HEK293 (cell line): ENCODE data around the gene EXOC7.

ENCODE experiments used
- CTCF ChIA-PET: fragments of 350-600 bp; formaldehyde crosslinking; extraction: SDS; loops from one replicate; lab custom pipeline; 2021; ENCODE audit warnings: antibody characterized with exemption; lab: Yijun Ruan, JAX
- POLR2A ChIA-PET: fragments of 300-600 bp; formaldehyde crosslinking; extraction: SDS; loops from one replicate; lab custom pipeline; 2020; ENCODE audit warnings: antibody characterized with exemption, inconsistent platforms; lab: Yijun Ruan, JAX
- H3K27ac ChIP-seq: fragments of 200-500 bp; sonication (Bioruptor generic); 2 replicates; pipeline ENCODE4 v1.5.1; 2014; ENCODE audit warnings: low read depth, low read length, control low read depth, inconsistent platforms; ENCODE audit errors: extremely low read depth
- H3K36me3 ChIP-seq, 2 experiments: fragments of 200-500 bp in 1 of 2; sonication (Bioruptor generic) in 1 of 2; 1 replicate in 1 of 2; 2 replicates in 1 of 2; pipeline ENCODE4 v1.5.1; 2014 to 2017; ENCODE audit warnings: inconsistent platforms in 2 of 2, low read length in 2 of 2; ENCODE audit not compliant: control insufficient read depth in 2 of 2, insufficient read depth in 1 of 2
- H3K4me1 ChIP-seq: fragments of 200-500 bp; sonication (Bioruptor generic); 2 replicates; pipeline ENCODE4 v1.5.1; 2014; ENCODE audit warnings: mild to moderate bottlenecking, low read length, inconsistent platforms; ENCODE audit not compliant: control insufficient read depth, insufficient read depth
- H3K4me3 ChIP-seq: 2 replicates; pipeline ENCODE4 v1.5.1; 2011; ENCODE audit warnings: low read depth, mild to moderate bottlenecking, control low read depth, low read length, moderate library complexity
- H3K9me3 ChIP-seq: fragments of 200-500 bp; sonication (Bioruptor generic); 2 replicates; pipeline ENCODE4 v1.5.1; 2014; ENCODE audit warnings: low read depth, low read length, inconsistent platforms; ENCODE audit not compliant: control insufficient read depth, insufficient read depth
- GLI2 ChIP-seq: fragments of 450-650 bp; formaldehyde crosslinking; IDR thresholded peaks from 2 replicates; pipeline ENCODE4; 2017; ENCODE audit warnings: missing biosample characterization, missing genetic modification characterization, low read depth, borderline replicate concordance
- HOXD13 ChIP-seq: sonication (generic); formaldehyde crosslinking; IDR thresholded peaks from 2 replicates; pipeline ENCODE4 v1.8.0; 2022; ENCODE audit warnings: missing genetic modification reagents, borderline replicate concordance
- REPIN1 ChIP-seq: fragments of 450-650 bp; formaldehyde crosslinking; IDR thresholded peaks from 2 replicates; pipeline ENCODE4 v1.5.1; 2017; ENCODE audit warnings: missing biosample characterization, missing genetic modification characterization, low read depth
- SALL2 ChIP-seq: fragments of 450-650 bp; formaldehyde crosslinking; IDR thresholded peaks from 2 replicates; pipeline ENCODE4 v1.5.0; 2017; ENCODE audit warnings: missing biosample characterization, mild to moderate bottlenecking, missing genetic modification characterization, borderline replicate concordance
- SP3 ChIP-seq: fragments of 450-650 bp; formaldehyde crosslinking; IDR thresholded peaks from 2 replicates; pipeline ENCODE4 v1.5.1; 2016; ENCODE audit warnings: missing biosample characterization, missing genetic modification characterization
- ZBTB1 ChIP-seq: fragments of 450-650 bp; formaldehyde crosslinking; IDR thresholded peaks from 2 replicates; pipeline ENCODE4 v1.5.1; 2016; ENCODE audit warnings: missing biosample characterization, missing genetic modification characterization
- ZBTB10 ChIP-seq: fragments of 450-650 bp; formaldehyde crosslinking; IDR thresholded peaks from 2 replicates; pipeline ENCODE4 v1.5.1; 2016; ENCODE audit warnings: missing biosample characterization, missing genetic modification characterization
- ZBTB17 ChIP-seq: fragments of 450-650 bp; formaldehyde crosslinking; IDR thresholded peaks from 2 replicates; pipeline ENCODE4 v1.5.1; 2016; ENCODE audit warnings: missing biosample characterization, missing genetic modification characterization
- ZNF146 ChIP-seq: fragments of 450-650 bp; formaldehyde crosslinking; IDR thresholded peaks from 2 replicates; pipeline ENCODE4 v1.5.1; 2016; ENCODE audit warnings: missing biosample characterization, missing genetic modification characterization
- ZNF155 ChIP-seq: fragments of 450-650 bp; formaldehyde crosslinking; IDR thresholded peaks from 2 replicates; pipeline ENCODE4 v1.5.1; 2016; ENCODE audit warnings: missing biosample characterization, missing genetic modification characterization
- ZNF169 ChIP-seq: fragments of 450-650 bp; formaldehyde crosslinking; IDR thresholded peaks from 2 replicates; pipeline ENCODE4 v1.5.1; 2016; ENCODE audit warnings: missing biosample characterization, missing genetic modification characterization
- ZNF202 ChIP-seq: fragments of 450-650 bp; formaldehyde crosslinking; IDR thresholded peaks from 2 replicates; pipeline ENCODE4 v1.5.1; 2016; ENCODE audit warnings: missing biosample characterization, missing genetic modification characterization, borderline replicate concordance
- ZNF223 ChIP-seq: fragments of 450-650 bp; formaldehyde crosslinking; IDR thresholded peaks from 2 replicates; pipeline ENCODE4 v1.5.1; 2016; ENCODE audit warnings: missing biosample characterization, missing genetic modification characterization
- ZNF24 ChIP-seq: fragments of 450-650 bp; formaldehyde crosslinking; IDR thresholded peaks from 2 replicates; pipeline ENCODE4 v1.5.1; 2016; ENCODE audit warnings: missing biosample characterization, missing genetic modification characterization
- ZNF266 ChIP-seq: fragments of 450-650 bp; formaldehyde crosslinking; IDR thresholded peaks from 2 replicates; pipeline ENCODE4 v1.5.1; 2016; ENCODE audit warnings: missing biosample characterization, missing genetic modification characterization, low read depth
- ZNF274 ChIP-seq, 2 experiments: fragments of 200-500 bp in 1 of 2; fragments of 450-650 bp in 1 of 2; sonication (Bioruptor generic) in 1 of 2; formaldehyde crosslinking in 1 of 2; IDR thresholded peaks; 2 replicates each; pipeline versions ENCODE4 v1.5.1 to v1.6.1; 2014 to 2016; ENCODE audit warnings: borderline replicate concordance in 1 of 2, inconsistent platforms in 1 of 2, low read length in 1 of 2, missing biosample characterization in 1 of 2, missing genetic modification characterization in 1 of 2
- ZNF280D ChIP-seq: fragments of 450-650 bp; formaldehyde crosslinking; IDR thresholded peaks from 2 replicates; pipeline ENCODE4 v1.5.1; 2016; ENCODE audit warnings: missing biosample characterization, missing genetic modification characterization
- ZNF341 ChIP-seq: fragments of 450-650 bp; formaldehyde crosslinking; IDR thresholded peaks from 2 replicates; pipeline ENCODE4; 2016; ENCODE audit warnings: low read depth, missing biosample characterization, missing genetic modification characterization
- ZNF354C ChIP-seq: fragments of 450-650 bp; formaldehyde crosslinking; IDR thresholded peaks from 2 replicates; pipeline ENCODE4 v1.5.1; 2016; ENCODE audit warnings: missing biosample characterization, missing genetic modification characterization, low read depth, borderline replicate concordance
- ZNF426 ChIP-seq: fragments of 450-650 bp; formaldehyde crosslinking; IDR thresholded peaks from 2 replicates; pipeline ENCODE4 v1.5.1; 2017; ENCODE audit warnings: missing biosample characterization, missing genetic modification characterization, mild to moderate bottlenecking, inconsistent platforms, moderate library complexity
- ZNF510 ChIP-seq: fragments of 450-650 bp; formaldehyde crosslinking; IDR thresholded peaks from 2 replicates; pipeline ENCODE4 v1.5.1; 2018; ENCODE audit warnings: mild to moderate bottlenecking, missing genetic modification characterization, missing biosample characterization; ENCODE audit not compliant: insufficient replicate concordance
- ZNF530 ChIP-seq: fragments of 450-650 bp; formaldehyde crosslinking; IDR thresholded peaks from 2 replicates; pipeline ENCODE4 v1.5.1; 2016; ENCODE audit warnings: low read depth, missing biosample characterization, missing genetic modification characterization
- ZNF571 ChIP-seq: fragments of 450-650 bp; formaldehyde crosslinking; IDR thresholded peaks from 2 replicates; pipeline ENCODE4 v1.5.0; 2017; ENCODE audit warnings: missing biosample characterization, missing genetic modification characterization
- ZNF580 ChIP-seq: fragments of 450-650 bp; formaldehyde crosslinking; IDR thresholded peaks from 2 replicates; pipeline ENCODE4 v1.5.1; 2016; ENCODE audit warnings: missing biosample characterization, missing genetic modification characterization
- ZNF610 ChIP-seq: fragments of 450-650 bp; formaldehyde crosslinking; IDR thresholded peaks from 2 replicates; pipeline ENCODE4 v1.5.1; 2016; ENCODE audit warnings: missing biosample characterization, missing genetic modification characterization, borderline replicate concordance
- ZNF658 ChIP-seq: fragments of 450-650 bp; formaldehyde crosslinking; IDR thresholded peaks from 2 replicates; pipeline ENCODE4; 2016; ENCODE audit warnings: missing biosample characterization, missing genetic modification characterization
- ZNF660 ChIP-seq: fragments of 450-650 bp; IDR thresholded peaks from 2 replicates; pipeline ENCODE4 v1.5.1; 2018; ENCODE audit warnings: missing biosample characterization, mild to moderate bottlenecking, missing genetic modification characterization
- ZNF664 ChIP-seq: fragments of 450-650 bp; formaldehyde crosslinking; IDR thresholded peaks from 2 replicates; pipeline ENCODE4 v1.5.1; 2016; ENCODE audit warnings: missing biosample characterization, missing genetic modification characterization
- ZNF747 ChIP-seq: fragments of 450-650 bp; formaldehyde crosslinking; IDR thresholded peaks from 2 replicates; pipeline ENCODE4 v1.5.1; 2016; ENCODE audit warnings: missing biosample characterization, missing genetic modification characterization
- TF ChIP-seq, protein P1 (sequence below): fragments of 450-650 bp; formaldehyde crosslinking; IDR thresholded peaks from 2 replicates; pipeline ENCODE4 v1.5.1; 2016; ENCODE audit warnings: missing biosample characterization, missing genetic modification characterization, borderline replicate concordance

EXOC7 gene

GRCh38 chr17:76121932-76122430 lies 18.4 kb upstream of the EXOC7 start:
- POLR2A ChIA-PET: interaction anchor here (0.8 to 1.0 kb wide), 3 partner anchors 11 to 158 kb away, joined by 3 to 7 read pairs (median 3); no protein-coding TSS in a partner anchor
- TF ChIP-seq ZNF571 (tag by site-specific recombination) (no peak), ZNF426 (tag by site-specific recombination) (no peak), ZNF354C (no peak), ZNF202 (tag by site-specific recombination) (no peak), ZBTB17 (tag by site-specific recombination) (no peak), ZNF660 (tag by site-specific recombination) (no peak), ZNF24 (no peak), GLI2 (tag by site-specific recombination) (no peak), ZNF747 (tag by site-specific recombination) (no peak), SP3 (tag by site-specific recombination) (no peak), ZBTB1 (no peak), ZNF155 (tag by site-specific recombination) (no peak), ZNF610 (tag by site-specific recombination) (no peak), ZNF169 (tag by site-specific recombination) (no peak), ZNF266 (tag by site-specific recombination) (no peak), ZNF664 (tag by site-specific recombination) (no peak), ZNF658 (no peak), ZNF510 (no peak), ZNF223 (tag by site-specific recombination) (no peak)
- TF ChIP-seq, protein P1, sequence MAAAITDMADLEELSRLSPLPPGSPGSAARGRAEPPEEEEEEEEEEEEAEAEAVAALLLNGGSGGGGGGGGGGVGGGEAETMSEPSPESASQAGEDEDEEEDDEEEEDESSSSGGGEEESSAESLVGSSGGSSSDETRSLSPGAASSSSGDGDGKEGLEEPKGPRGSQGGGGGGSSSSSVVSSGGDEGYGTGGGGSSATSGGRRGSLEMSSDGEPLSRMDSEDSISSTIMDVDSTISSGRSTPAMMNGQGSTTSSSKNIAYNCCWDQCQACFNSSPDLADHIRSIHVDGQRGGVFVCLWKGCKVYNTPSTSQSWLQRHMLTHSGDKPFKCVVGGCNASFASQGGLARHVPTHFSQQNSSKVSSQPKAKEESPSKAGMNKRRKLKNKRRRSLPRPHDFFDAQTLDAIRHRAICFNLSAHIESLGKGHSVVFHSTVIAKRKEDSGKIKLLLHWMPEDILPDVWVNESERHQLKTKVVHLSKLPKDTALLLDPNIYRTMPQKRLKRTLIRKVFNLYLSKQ (tag by site-specific recombination): no peak
- H3K27ac ChIP-seq: no peak overlapping the region

GRCh38 chr17:76120658-76121008 lies 17.0 kb upstream of the EXOC7 start:
- Histone ChIP-seq H3K4me3 (no peak overlapping the region), H3K27ac (no peak overlapping the region), H3K4me1 (no peaks in the 10 kb centered on the region), H3K36me3 (no peaks in the 10 kb centered on the region), H3K9me3 (no peaks in the 10 kb centered on the region)
- ChIA-PET POLR2A (no interaction called here), CTCF (interaction anchor here (0.5 to 11.8 kb wide), 31 partner anchors 10 to 290 kb away, joined by 3 to 191 read pairs (median 4); partner anchors contain the start of gene EXOC7)
- no peak for TF ChIP-seq ZNF223 (tag by site-specific recombination)
- TF ChIP-seq ZNF341 (tag by site-specific recombination): no peak
- TF ChIP-seq ZNF580 (tag by site-specific recombination): no peak
- TF ChIP-seq ZNF146 (tag by site-specific recombination): no peak
- TF ChIP-seq ZBTB10 (tag by site-specific recombination): no peak
- TF ChIP-seq ZNF280D (tag by site-specific recombination): no peak
- no peak for TF ChIP-seq REPIN1
- no peak for TF ChIP-seq SALL2 (tag by site-specific recombination)
- no peak for TF ChIP-seq ZNF530 (tag by site-specific recombination)
- no peak for TF ChIP-seq ZNF274 (IDR thresholded peaks at IDR 0.05; ENCODE audit: low read length)
- no peak for TF ChIP-seq ZNF274 (tag by site-specific recombination; IDR thresholded peaks at IDR 0.05; ENCODE audit: borderline replicate concordance)
- TF ChIP-seq HOXD13 (CRISPR knock-in tag): no peak

More at GRCh38 chr17:76121932-76122430, 18.4 kb upstream of the EXOC7 start:
- no peak overlapping the region for H3K4me3 ChIP-seq
- H3K9me3 ChIP-seq: no peaks in the 10 kb centered on the region
- CTCF ChIA-PET: interaction anchor here (0.6 to 11.8 kb wide), 31 partner anchors 8 to 408 kb away, joined by 3 to 191 read pairs (median 5); partner anchors contain the start of genes EXOC7 and SRP68
- no peaks in the 10 kb centered on the region for H3K4me1 ChIP-seq
- H3K36me3 ChIP-seq: no peaks in the 10 kb centered on the region
